NOMO-1 treated with dmso at 0.1 percent for 144 hours (cell line): ENCODE measurements around the gene TMEM222.

Experiments used
- DNase-seq: peaks from one replicate; lab custom pipeline; 2025; ENCODE audit not compliant: unreplicated experiment; lab: John Stamatoyannopoulos, UW

The TMEM222 gene

GRCh38 chr1:27341525-27342252 is 19.7 kb downstream of the TMEM222 start, which contains the start of gene SYTL1:
Gene SYTL1, plus strand, starts transcription at chr1:27342022. Its CDS starts 3,313 bp downstream, at chr1:27345335.
- DNase-seq: peak; percentile 82

- DNase-seq: peak; percentile 7
Observed at GRCh38 chr1:27342391-27342777, 20.4 kb downstream of the TMEM222 start.

- peak; percentile 89 for DNase-seq
Observed at GRCh38 chr1:27342778-27343638, 21.0 kb downstream of the TMEM222 start.

GRCh38 chr1:27343639-27344025 is 21.7 kb downstream of the TMEM222 start:
- DNase-seq: no peak

GRCh38 chr1:27345272-27345671 is 23.3 kb downstream of the TMEM222 start:
- no peak for DNase-seq

GRCh38 chr1:27346357-27346756 is 24.4 kb downstream of the TMEM222 start:
- no peak for DNase-seq

GRCh38 chr1:27346991-27347624 is 25.1 kb downstream of the TMEM222 start:
- no peak for DNase-seq

- no peak for DNase-seq
Observed at GRCh38 chr1:27348861-27349783, 27.2 kb downstream of the TMEM222 start.

- DNase-seq: no peak
Observed at GRCh38 chr1:27349784-27350662, 28.1 kb downstream of the TMEM222 start.

GRCh38 chr1:27350663-27351540 is 28.9 kb downstream of the TMEM222 start:
- DNase-seq: no peak

- no peak for DNase-seq
Observed at GRCh38 chr1:27351541-27352107, 29.7 kb downstream of the TMEM222 start.

GRCh38 chr1:27353166-27353565 is 31.2 kb downstream of the TMEM222 start:
- DNase-seq: no peak

GRCh38 chr1:27353629-27354028 is 31.7 kb downstream of the TMEM222 start:
- no peak for DNase-seq

- DNase-seq: no peak
Observed at GRCh38 chr1:27355683-27356082, 33.7 kb downstream of the TMEM222 start.

- DNase-seq: no peak
Observed at GRCh38 chr1:27356277-27356618, 34.3 kb downstream of the TMEM222 start.

GRCh38 chr1:27356619-27357280 is 34.8 kb downstream of the TMEM222 start:
- no peak for DNase-seq

GRCh38 chr1:27357281-27358037 is 35.5 kb downstream of the TMEM222 start:
- DNase-seq: peak; percentile 49
